Loucy (cell line): Measurements from ENCODE around the gene FLII.
A peak's percentile ranks its signal among the peaks of the same experiment; 100 is the strongest.

ENCODE experiments used
- H2AFZ ChIP-seq: fragments of 200-600 bp; sonication (generic); 2 replicates; pipeline ENCODE4 v1.6.0; 2016; ENCODE audit warnings: antibody characterized with exemption, mild to moderate bottlenecking, low read length, moderate library complexity
- H3F3A ChIP-seq: fragments of 200-600 bp; 2 replicates; pipeline ENCODE4 v1.6.0; 2016; ENCODE audit warnings: antibody characterized with exemption, low read depth, mild to moderate bottlenecking
- H3K27me3 ChIP-seq: fragments of 200-600 bp; sonication (generic); 2 replicates; pipeline ENCODE4 v1.6.1; 2014; ENCODE audit warnings: low read length, mild to moderate bottlenecking; ENCODE audit not compliant: insufficient read depth, poor library complexity, severe bottlenecking
- H3K36me3 ChIP-seq: fragments of 200-600 bp; sonication (generic); 2 replicates; pipeline ENCODE4 v1.6.1; 2016; ENCODE audit warnings: low read length; ENCODE audit not compliant: insufficient read depth
- H3K4me1 ChIP-seq: fragments of 200-600 bp; sonication (generic); 2 replicates; pipeline ENCODE4 v1.5.1; 2014; ENCODE audit warnings: low read length, mild to moderate bottlenecking; ENCODE audit not compliant: insufficient read depth, poor library complexity, severe bottlenecking
- H3K4me2 ChIP-seq: fragments of 200-600 bp; sonication (generic); 2 replicates; pipeline ENCODE4 v1.6.0; 2014; ENCODE audit warnings: antibody characterized with exemption, low read length, low read depth, mild to moderate bottlenecking; ENCODE audit not compliant: poor library complexity, severe bottlenecking
- H3K4me3 ChIP-seq: fragments of 200-600 bp; sonication (generic); 2 replicates; pipeline ENCODE4 v1.5.1; 2014; ENCODE audit warnings: low read length, mild to moderate bottlenecking, mixed read lengths; ENCODE audit not compliant: poor library complexity, severe bottlenecking
- H3K79me2 ChIP-seq: fragments of 200-600 bp; sonication (generic); 2 replicates; pipeline ENCODE4 v1.6.1; 2014; ENCODE audit warnings: low read length; ENCODE audit not compliant: insufficient read depth
- H3K9ac ChIP-seq: fragments of 200-600 bp; sonication (generic); 2 replicates; pipeline ENCODE4 v1.6.0; 2014; ENCODE audit warnings: mild to moderate bottlenecking, low read depth, low read length, moderate library complexity; ENCODE audit not compliant: poor library complexity, severe bottlenecking
- H3K9me2 ChIP-seq: fragments of 200-600 bp; sonication (generic); replicated peaks from 2 replicates; pipeline ENCODE4 v1.6.1; 2016; ENCODE audit warnings: low read depth, low read length, mixed read lengths
- H3K9me3 ChIP-seq: fragments of 200-600 bp; sonication (generic); 2 replicates; pipeline ENCODE4 v1.6.1; 2014; ENCODE audit warnings: mild to moderate bottlenecking, antibody characterized with exemption, low read length, low read depth; ENCODE audit not compliant: insufficient read depth
- H4K20me1 ChIP-seq: fragments of 200-600 bp; sonication (generic); 2 replicates; pipeline ENCODE4 v1.6.0; 2014; ENCODE audit warnings: antibody characterized with exemption, low read length, mild to moderate bottlenecking; ENCODE audit not compliant: insufficient read depth, poor library complexity, severe bottlenecking
- EZH2phosphoT487 ChIP-seq: fragments of 200-600 bp; IDR thresholded peaks from 2 replicates; pipeline ENCODE4 v1.6.1; 2018; ENCODE audit warnings: antibody characterized with exemption, mild to moderate bottlenecking, moderate library complexity, borderline replicate concordance
- TF ChIP-seq, protein P1 (sequence below): fragments of 200-600 bp; sonication (generic); conservative IDR thresholded peaks from 2 replicates; pipeline ENCODE4 v1.5.1; 2014; ENCODE audit warnings: mild to moderate bottlenecking, antibody characterized with exemption, low read length

FLII gene

DNA sequence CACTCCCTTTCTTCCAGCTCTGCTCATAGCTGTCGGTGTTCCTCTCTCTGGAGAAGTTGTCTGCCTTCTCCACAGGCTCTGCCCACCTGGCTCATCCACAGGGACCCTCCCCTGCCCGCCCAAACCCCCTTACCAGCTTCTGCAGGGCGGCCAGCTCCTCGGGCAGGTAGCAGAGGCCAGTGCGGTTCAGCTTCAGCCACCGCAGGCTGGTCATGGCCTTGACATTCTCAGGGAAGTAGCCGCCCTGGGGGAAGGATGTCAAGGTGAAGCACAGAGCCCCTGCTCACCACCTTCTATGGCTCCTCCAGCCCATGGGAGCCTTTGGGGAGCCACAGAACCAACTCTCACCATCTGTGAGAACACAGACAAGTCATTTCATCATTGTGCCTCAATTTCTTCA is 1.8 kb downstream of the FLII start:
- Histone ChIP-seq H3K4me2 (peak overlapping the region; percentile 80), H2AFZ (no peak overlapping the region), H3K27me3 (no peaks in the 10 kb centered on the region), H3K9me2 (no peaks in the 10 kb centered on the region), H3K4me1 (peaks cover 23% of the 10 kb centered on the region), H3K9ac (peak overlapping the region; percentile 84), H4K20me1 (peaks cover 25% of the 10 kb centered on the region), H3K79me2 (peaks cover 36% of the 10 kb centered on the region), H3K36me3 (peaks cover 31% of the 10 kb centered on the region; the same call in 1 of the 2 replicates), H3K4me3 (peak overlapping the region; percentile 76), H3K9me3 (no peaks in the 10 kb centered on the region), H3F3A (no peaks in the 10 kb centered on the region)
- no peak for TF ChIP-seq EZH2phosphoT487
- TF ChIP-seq, protein P1, sequence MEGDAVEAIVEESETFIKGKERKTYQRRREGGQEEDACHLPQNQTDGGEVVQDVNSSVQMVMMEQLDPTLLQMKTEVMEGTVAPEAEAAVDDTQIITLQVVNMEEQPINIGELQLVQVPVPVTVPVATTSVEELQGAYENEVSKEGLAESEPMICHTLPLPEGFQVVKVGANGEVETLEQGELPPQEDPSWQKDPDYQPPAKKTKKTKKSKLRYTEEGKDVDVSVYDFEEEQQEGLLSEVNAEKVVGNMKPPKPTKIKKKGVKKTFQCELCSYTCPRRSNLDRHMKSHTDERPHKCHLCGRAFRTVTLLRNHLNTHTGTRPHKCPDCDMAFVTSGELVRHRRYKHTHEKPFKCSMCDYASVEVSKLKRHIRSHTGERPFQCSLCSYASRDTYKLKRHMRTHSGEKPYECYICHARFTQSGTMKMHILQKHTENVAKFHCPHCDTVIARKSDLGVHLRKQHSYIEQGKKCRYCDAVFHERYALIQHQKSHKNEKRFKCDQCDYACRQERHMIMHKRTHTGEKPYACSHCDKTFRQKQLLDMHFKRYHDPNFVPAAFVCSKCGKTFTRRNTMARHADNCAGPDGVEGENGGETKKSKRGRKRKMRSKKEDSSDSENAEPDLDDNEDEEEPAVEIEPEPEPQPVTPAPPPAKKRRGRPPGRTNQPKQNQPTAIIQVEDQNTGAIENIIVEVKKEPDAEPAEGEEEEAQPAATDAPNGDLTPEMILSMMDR: no peak

DNA sequence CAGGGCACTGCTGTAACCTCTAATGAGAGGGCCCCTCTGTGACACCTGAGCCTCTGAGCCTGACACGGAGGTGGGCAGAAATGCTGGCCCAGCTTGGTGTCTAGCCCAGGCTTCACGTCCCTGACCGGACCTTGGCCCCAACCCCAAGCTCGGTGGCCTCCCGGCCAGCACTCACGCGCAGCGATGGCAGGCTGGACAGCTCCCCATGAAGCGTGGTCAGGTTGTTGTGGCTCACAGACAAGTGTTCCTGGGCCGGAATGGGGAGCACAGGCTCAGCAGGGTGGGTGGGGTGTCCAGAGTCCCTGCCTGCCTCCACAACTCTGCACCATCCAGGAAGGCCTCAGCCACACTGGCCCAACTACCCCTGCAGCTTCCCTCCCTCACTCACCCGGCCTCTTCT is 2.2 kb downstream of the FLII start:
- peak overlapping the region; percentile 80 for H3K4me2 ChIP-seq
- peaks cover 33% of the 10 kb centered on the region; the same call in 1 of the 2 replicates for H3K36me3 ChIP-seq
- peak overlapping the region; percentile 76 for H3K4me3 ChIP-seq
- no peak for TF ChIP-seq EZH2phosphoT487
- TF ChIP-seq, protein P1: no peak
- H3K9ac ChIP-seq: peak overlapping the region; percentile 84
- peaks cover 32% of the 10 kb centered on the region for H3K79me2 ChIP-seq
- no peak overlapping the region for H2AFZ ChIP-seq
- no peaks in the 10 kb centered on the region for H3K27me3 ChIP-seq
- no peaks in the 10 kb centered on the region for H3K9me2 ChIP-seq
- peaks cover 19% of the 10 kb centered on the region for H3K4me1 ChIP-seq
- H3F3A ChIP-seq: no peaks in the 10 kb centered on the region
- peaks cover 25% of the 10 kb centered on the region for H4K20me1 ChIP-seq
- no peaks in the 10 kb centered on the region for H3K9me3 ChIP-seq

DNA sequence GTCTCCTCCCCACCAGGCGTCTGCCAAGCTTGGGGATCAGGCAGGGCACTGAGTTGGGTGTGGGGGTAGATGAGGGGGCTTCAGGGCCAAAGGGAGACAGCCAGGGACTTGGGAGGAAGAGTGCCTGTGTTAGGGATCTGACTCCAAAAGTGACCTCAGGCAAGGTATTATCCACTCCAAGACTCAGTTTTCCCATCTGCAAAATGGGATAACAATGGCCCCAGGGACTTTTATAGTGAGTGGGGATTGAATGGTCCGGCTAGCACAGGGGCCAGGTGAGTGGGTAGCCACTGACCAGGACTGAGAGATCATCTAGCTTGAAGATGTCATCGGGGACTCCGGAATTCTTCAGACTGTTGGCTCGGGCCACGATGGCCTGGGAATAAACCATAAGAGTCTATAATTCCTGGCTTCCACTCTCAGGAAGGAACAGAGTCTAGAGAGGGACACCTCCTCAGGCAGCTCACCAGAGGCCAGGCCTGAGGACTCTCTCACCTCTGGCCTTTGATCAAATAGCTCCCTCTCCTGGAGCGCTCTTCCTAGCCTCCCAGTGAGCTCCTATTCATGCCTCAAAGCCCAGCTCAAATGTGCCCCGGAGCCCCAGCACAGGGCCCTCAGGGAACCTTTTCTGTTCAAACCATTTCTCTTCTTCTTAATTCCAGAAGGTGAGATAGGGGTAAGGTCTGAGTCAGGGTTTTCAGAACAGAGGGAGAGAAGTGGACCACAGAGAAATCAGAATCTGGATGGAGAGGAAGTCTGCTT is 3.5 kb downstream of the FLII start:
- Histone ChIP-seq H4K20me1 (peaks cover 25% of the 10 kb centered on the region), H3K4me3 (no peak overlapping the region), H3K9me3 (no peaks in the 10 kb centered on the region), H3K36me3 (peaks cover 45% of the 10 kb centered on the region; the same call in 1 of the 2 replicates), H3K27me3 (no peaks in the 10 kb centered on the region), H3K4me1 (peaks cover 16% of the 10 kb centered on the region), H3F3A (no peaks in the 10 kb centered on the region), H3K4me2 (no peak overlapping the region), H3K9ac (no peak overlapping the region), H3K79me2 (peaks cover 30% of the 10 kb centered on the region), H2AFZ (no peak overlapping the region), H3K9me2 (no peaks in the 10 kb centered on the region)
- TF ChIP-seq EZH2phosphoT487: no peak
- TF ChIP-seq, protein P1: no peak
